Suprapubic skin (tissue), 4 donors: ENCODE data around the gene SETBP1.

Source experiments
- EP300 ChIP-seq: sonication (generic); formaldehyde crosslinking; IDR thresholded peaks from one replicate; pipeline ENCODE4 v1.6.1; 2017; ENCODE audit warnings: antibody characterized with exemption
- POLR2AphosphoS5 ChIP-seq, 3 donors: sonication (generic); formaldehyde crosslinking; IDR thresholded peaks; one replicate each; pipeline ENCODE4 v1.6.1; 2017; ENCODE audit warnings: antibody characterized with exemption in 3 of 3
- TF ChIP-seq, protein P1 (sequence below), 2 donors: fragments of 200-600 bp in 1 of 2; fragments of 450-650 bp in 1 of 2; sonication (generic) in 1 of 2; IDR thresholded peaks; one replicate each; pipeline ENCODE4 v1.5.1; 2016 to 2019; ENCODE audit warnings: antibody characterized with exemption in 2 of 2, mild to moderate bottlenecking in 1 of 2, moderate library complexity in 1 of 2

DNA sequence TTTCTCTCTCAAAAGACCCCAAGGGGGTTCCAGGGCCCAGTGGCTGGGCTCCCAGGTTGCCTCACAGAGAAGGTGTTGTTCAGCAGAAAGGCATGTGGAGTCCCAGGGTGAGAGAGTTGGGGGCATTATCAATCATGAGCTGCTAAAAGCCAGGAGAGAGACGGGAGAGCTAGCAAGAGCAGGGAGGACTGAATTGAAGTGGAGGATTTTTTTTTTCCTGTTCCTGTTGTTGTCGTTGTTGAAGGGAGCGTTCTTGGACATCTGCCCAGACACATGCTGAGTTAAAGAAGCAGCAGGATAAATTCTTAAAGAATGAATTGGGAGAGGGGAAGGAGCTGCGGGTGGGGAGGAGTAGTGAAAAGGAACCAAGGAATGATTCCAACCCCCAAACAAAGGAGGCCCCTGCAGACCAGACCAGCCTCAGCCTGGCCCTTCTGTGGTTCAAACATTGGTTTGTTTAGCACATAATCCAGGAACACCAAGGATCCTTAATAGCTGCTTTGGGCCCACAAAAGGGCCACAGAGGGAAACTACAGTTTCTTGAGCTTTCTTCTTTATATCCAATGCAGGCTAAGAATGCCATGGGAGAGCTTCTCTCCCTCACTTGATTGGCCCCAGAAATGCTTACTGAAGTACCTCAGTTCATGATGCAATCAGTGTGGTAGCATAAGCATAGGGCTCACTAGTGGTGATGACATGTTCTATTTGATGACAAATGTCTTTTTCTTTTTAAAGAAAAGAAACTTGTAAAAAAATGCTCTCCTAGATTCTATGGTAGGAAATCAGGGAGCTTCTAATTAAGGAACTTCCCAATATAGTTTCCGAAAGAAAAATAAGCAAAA lies 146.0 kb downstream of the SETBP1 start:
- TF ChIP-seq, protein P1, sequence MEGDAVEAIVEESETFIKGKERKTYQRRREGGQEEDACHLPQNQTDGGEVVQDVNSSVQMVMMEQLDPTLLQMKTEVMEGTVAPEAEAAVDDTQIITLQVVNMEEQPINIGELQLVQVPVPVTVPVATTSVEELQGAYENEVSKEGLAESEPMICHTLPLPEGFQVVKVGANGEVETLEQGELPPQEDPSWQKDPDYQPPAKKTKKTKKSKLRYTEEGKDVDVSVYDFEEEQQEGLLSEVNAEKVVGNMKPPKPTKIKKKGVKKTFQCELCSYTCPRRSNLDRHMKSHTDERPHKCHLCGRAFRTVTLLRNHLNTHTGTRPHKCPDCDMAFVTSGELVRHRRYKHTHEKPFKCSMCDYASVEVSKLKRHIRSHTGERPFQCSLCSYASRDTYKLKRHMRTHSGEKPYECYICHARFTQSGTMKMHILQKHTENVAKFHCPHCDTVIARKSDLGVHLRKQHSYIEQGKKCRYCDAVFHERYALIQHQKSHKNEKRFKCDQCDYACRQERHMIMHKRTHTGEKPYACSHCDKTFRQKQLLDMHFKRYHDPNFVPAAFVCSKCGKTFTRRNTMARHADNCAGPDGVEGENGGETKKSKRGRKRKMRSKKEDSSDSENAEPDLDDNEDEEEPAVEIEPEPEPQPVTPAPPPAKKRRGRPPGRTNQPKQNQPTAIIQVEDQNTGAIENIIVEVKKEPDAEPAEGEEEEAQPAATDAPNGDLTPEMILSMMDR (IDR thresholded peaks at IDR 0.05): no peak
- TF ChIP-seq POLR2AphosphoS5 (IDR thresholded peaks at IDR 0.05): peak in 1 of 3 donors; percentile 31
- TF ChIP-seq EP300: no peak
